ENCODE data around the gene CCDC3. TPM values are rescaled to one million over a fixed set of nuclear protein-coding genes. Genes with fewer than 3 reads are reported as not detected.

Gene CCDC3
- total and polyA plus RNA-seq, 2 of the 8 experiments (the other 6 are each of a cell fraction or from before 2014, with no cell fraction given), result 3.4 to 3.7 TPM

- Histone ChIP-seq H3K23ac (ENCODE audit: insufficient read length) (no peak overlapping the region), H4K5ac (ENCODE audit: insufficient read length, low read depth, low read length) (no peak overlapping the region), H3K23me2 (ENCODE audit: low read depth, low read length) (no peaks in the 10 kb centered on the region), H3K79me1 (ENCODE audit: low read depth, low read length) (no peaks in the 10 kb centered on the region), H3K4me1 (replicated peaks in 1 of 4; ENCODE audit: control insufficient read depth in 3 of 4, insufficient read depth in 4 of 4, low read length in 3 of 4) (no peaks in the 10 kb centered on the region), H4K20me1 (replicated peaks in 1 of 2; ENCODE audit: control insufficient read depth in 1 of 2, insufficient read depth in 2 of 2, low read length in 2 of 2) (no peaks in the 10 kb centered on the region), H3K18ac (ENCODE audit: extremely low read depth, low read length) (no peak overlapping the region), H2BK15ac (ENCODE audit: low read length) (no peak overlapping the region), H3K36me3 (ENCODE audit: control insufficient read depth in 2 of 4, insufficient read depth in 4 of 4, low read length in 3 of 4) (no peaks in the 10 kb centered on the region), H4K91ac (replicated peaks; ENCODE audit: insufficient read length, low read length) (no peak overlapping the region), H2BK5ac (ENCODE audit: low read depth, low read length) (no peak overlapping the region), H3K9ac (replicated peaks in 1 of 4; ENCODE audit: extremely low read depth in 1 of 4, low read depth in 3 of 4, low read length in 3 of 4) (no peak overlapping the region), H3K27ac (ENCODE audit: low read depth, low read length) (no peak overlapping the region), H2AK5ac (ENCODE audit: low read depth, low read length) (no peak overlapping the region), H4K8ac (ENCODE audit: extremely low read depth, insufficient read depth, low read length) (no peak overlapping the region), H2BK20ac (ENCODE audit: low read length) (no peak overlapping the region), H3K9me3 (ENCODE audit: insufficient read depth in 2 of 2, low read depth in 1 of 2, low read length in 1 of 2) (0 out of 4 replicates have a peak, but pooled peaks cover 0 to under 1% of the 10 kb centered on the region in 2 experiments), H3K4me3 (ENCODE audit: extremely low read depth in 1 of 4, insufficient read depth in 2 of 4, low read depth in 3 of 4, low read length in 4 of 4) (no peak overlapping the region), H2AFZ (ENCODE audit: low read length) (no peak overlapping the region), H3K4me2 (ENCODE audit: insufficient read depth in 1 of 2, low read depth in 2 of 2, low read length in 2 of 2) (no peak overlapping the region), H3K4ac (replicated peaks; ENCODE audit: insufficient read length, low read depth, low read length) (no peak overlapping the region), H3K56ac (replicated peaks; ENCODE audit: insufficient read length, low read depth, low read length) (no peak overlapping the region), H2BK120ac (replicated peaks; ENCODE audit: low read depth, low read length) (no peak overlapping the region), H3K14ac (ENCODE audit: insufficient read length) (no peak overlapping the region), H2BK12ac (ENCODE audit: low read depth, low read length) (no peak overlapping the region), H3K79me2 (ENCODE audit: control insufficient read depth in 1 of 2, insufficient read depth in 2 of 2, low read length in 2 of 2) (no peaks in the 10 kb centered on the region), H3K27me3 (replicated peaks in 1 of 4; ENCODE audit: control insufficient read depth in 3 of 4, extremely low read depth in 1 of 4, insufficient read depth in 3 of 4, low read length in 3 of 4) (no peaks in the 10 kb centered on the region)
- no peak for FAIRE-seq
- CTCF ChIA-PET (ENCODE audit: partially characterized antibody), result interaction anchor here (0.9 kb wide), 1 partner anchor 111 kb away, joined by 3 read pairs; no protein-coding TSS in a partner anchor
- WGBS, 2 experiments (ENCODE audit: extremely low coverage in 1 of 2, insufficient coverage in 1 of 2, insufficient read length in 1 of 2, insufficient replicate concordance in 2 of 2, low coverage in 1 of 2, low lambda C conversion rate in 2 of 2, missing lambda C conversion rate in 1 of 2), result 90% methylated on average over 3 of the region's 3 CpGs; no CpG with 5 or more reads in 1 of the 2 experiments
- no peak for TF ChIP-seq BACH1 (IDR thresholded peaks at IDR 0.05; ENCODE audit: low read length)
- no peak for TF ChIP-seq RXRA (IDR thresholded peaks at IDR 0.05; ENCODE audit: insufficient read depth, low read depth, low read length)
- TF ChIP-seq SUZ12 (IDR thresholded peaks at IDR 0.05; ENCODE audit: low read length), result no peak
- TF ChIP-seq TEAD4 (IDR thresholded peaks at IDR 0.05; ENCODE audit: low read depth, low read length), result no peak
- TF ChIP-seq KDM5A (IDR thresholded peaks at IDR 0.05; ENCODE audit: low read length), result no peak
- no peak for TF ChIP-seq FOSL1 (IDR thresholded peaks at IDR 0.05; ENCODE audit: insufficient read depth, low read depth, low read length)
- TF ChIP-seq RNF2 (IDR thresholded peaks at IDR 0.05; ENCODE audit: borderline replicate concordance, low read depth, low read length, missing control alignments, poor library complexity, severe bottlenecking), result no peak
- no peak for DNase-seq (ENCODE audit: low read depth in 1 of 2, low spot score in 2 of 2)
- POLR2A ChIA-PET (ENCODE audit: partially characterized antibody), result no interaction called here
These were observed 16.7 kb upstream of the CCDC3 start for GRCh38 chr10:13018171-13018570.

Data from H1 (cell line).